GM03348 (cell line): ENCODE measurements around the gene NACC2.

Experiments used
- DNase-seq: peaks from one replicate; pipeline ENCODE4 v3.0.0; 2012; ENCODE audit warnings: low spot score

Gene NACC2

GRCh38 chr9:136095070-136096058 is at the start of gene NACC2:
NACC2 (minus strand) TSS chr9:136095289; CDS start chr9:136050521, 44,768 bp downstream.
- peak; percentile 92 for DNase-seq

GRCh38 chr9:136144450-136144849 is 49.4 kb upstream of the NACC2 start:
- no peak for DNase-seq

GRCh38 chr9:136143215-136144001 is 48.3 kb upstream of the NACC2 start:
- no peak for DNase-seq

- no peak for DNase-seq
Measured at GRCh38 chr9:136142859-136143214, 47.7 kb upstream of the NACC2 start.

- DNase-seq: no peak
Measured at GRCh38 chr9:136142414-136142796, 47.3 kb upstream of the NACC2 start.

- no peak for DNase-seq
Measured at GRCh38 chr9:136141682-136142413, 46.8 kb upstream of the NACC2 start.

- DNase-seq: no peak
Measured at GRCh38 chr9:136140966-136141365, 45.9 kb upstream of the NACC2 start.

- DNase-seq: no peak
Measured at GRCh38 chr9:136140046-136140445, 45.0 kb upstream of the NACC2 start.

- DNase-seq: no peak
Measured at GRCh38 chr9:136138566-136138965, 43.5 kb upstream of the NACC2 start.

GRCh38 chr9:136137321-136138265 is 42.5 kb upstream of the NACC2 start:
- no peak for DNase-seq

GRCh38 chr9:136136127-136136925 is 41.2 kb upstream of the NACC2 start:
- DNase-seq: no peak

- no peak for DNase-seq
Measured at GRCh38 chr9:136135326-136136126, 40.4 kb upstream of the NACC2 start.

GRCh38 chr9:136133959-136134484 is 38.9 kb upstream of the NACC2 start:
- DNase-seq: no peak

- DNase-seq: peak; percentile 74
Measured at GRCh38 chr9:136133191-136133958, 38.3 kb upstream of the NACC2 start.

- no peak for DNase-seq
Measured at GRCh38 chr9:136132512-136133050, 37.5 kb upstream of the NACC2 start.

GRCh38 chr9:136131629-136132511 is 36.8 kb upstream of the NACC2 start:
- DNase-seq: no peak

- no peak for DNase-seq
Measured at GRCh38 chr9:136129176-136129575, 34.1 kb upstream of the NACC2 start.
